IPS DF 19.7 (cell line): Measurements from ENCODE around the gene CDH5.
"Not testable (repeated sequence)": the region's sequence is repeated elsewhere in the genome, so short reads cannot be mapped to it uniquely, and the experiment has no call there.

Experiments
- DNase-seq: peaks from one replicate; pipeline ENCODE4 v3.0.0-alpha.2; 2013; ENCODE audit warnings: low read depth, low spot score

Gene CDH5

DNA sequence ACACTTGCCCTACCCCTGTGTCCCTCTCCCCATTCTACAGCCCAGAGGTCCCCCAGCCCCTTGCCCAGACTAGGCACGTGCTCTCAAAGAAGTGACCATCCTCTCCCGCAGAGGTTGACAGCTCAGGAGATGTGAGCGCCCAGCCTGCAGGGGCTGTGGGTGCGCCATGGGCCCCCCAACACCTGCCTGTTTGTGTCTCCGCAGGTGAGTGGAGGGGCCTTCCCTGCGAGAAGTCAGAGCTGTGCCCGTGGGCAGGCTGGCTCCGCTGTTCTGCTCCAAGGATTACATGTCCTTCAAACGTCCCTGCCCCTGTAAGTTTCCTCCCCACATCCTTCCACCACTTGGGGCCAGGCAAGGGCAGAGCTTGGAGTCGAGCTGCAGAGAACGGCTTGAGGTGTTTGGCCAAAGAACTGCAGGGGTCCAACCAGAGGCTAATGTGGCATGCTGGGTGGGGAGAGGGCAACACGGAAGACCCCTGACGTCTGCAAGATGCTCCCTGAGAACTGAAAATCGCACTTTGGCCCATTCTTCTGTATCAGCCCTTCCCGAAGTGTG, 71.0 kb downstream of the CDH5 start:
- no peak for DNase-seq

DNA sequence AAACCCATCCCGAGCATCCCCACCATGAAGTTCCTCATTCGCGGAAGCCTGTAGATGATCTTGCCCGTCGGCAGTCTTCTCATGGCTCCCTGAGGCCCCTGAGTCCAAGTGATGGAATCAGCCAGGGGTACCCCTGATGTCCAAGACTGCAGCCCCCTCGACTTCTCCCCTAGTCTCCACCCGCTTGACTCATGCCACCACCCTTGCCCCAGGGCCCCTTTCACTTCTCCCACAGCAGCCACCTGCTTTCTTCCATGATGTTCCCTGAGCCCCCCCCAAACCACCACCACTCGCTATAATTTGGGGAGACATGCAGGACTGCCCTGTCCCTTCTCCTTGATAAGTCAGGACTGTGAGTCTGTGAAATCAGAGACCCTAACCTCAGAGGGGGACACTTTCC, 72.0 kb downstream of the CDH5 start:
- no peak for DNase-seq

GRCh38 chr16:66439051-66439730, 72.7 kb downstream of the CDH5 start:
- DNase-seq: no peak

DNA sequence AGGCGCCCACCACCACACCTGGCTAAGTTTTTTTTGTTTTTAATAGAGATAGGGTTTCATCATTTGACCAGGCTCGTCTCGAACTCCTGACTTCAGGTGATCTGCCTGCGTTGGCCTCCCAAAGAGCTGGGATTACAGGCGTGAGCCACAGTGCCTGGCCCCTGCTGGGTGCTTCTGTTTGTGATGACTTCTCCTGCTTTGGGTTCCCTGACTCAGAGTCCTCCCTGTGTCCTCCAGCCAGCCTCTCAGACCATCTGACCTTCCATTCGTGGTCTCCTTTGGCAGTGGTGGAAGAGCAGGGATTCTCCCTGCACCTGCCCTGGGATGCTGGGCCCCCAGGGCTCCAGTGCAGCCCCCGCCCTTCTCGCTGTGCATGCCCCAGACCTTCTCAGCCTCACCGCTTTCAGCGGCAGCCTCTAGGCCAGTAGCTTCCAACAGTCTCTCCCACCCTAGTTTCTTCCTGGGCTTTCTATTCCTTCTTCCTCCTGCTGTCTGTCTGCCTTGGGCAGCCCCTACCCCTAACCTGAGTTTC, 73.8 kb downstream of the CDH5 start:
- DNase-seq: no peak

DNA sequence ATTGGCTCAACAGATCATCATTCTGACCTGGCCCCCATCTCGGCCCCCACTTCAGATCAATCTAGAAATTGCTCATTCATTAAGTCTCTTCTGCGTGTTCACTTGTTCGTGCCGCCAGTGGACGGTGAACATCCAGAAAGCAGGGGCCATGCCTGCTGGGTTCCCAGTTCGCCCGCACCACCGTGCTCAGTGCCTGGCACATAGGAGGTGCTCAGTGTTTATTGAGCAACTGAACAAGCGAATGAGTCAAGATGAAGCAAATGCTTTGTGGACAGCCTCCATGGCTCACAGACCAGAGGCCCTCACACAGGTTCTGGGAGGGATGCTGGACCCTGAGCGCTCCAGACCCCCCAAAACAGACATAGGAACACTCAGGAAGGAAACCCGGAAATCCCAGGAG, 74.5 kb downstream of the CDH5 start:
- no peak for DNase-seq

DNA sequence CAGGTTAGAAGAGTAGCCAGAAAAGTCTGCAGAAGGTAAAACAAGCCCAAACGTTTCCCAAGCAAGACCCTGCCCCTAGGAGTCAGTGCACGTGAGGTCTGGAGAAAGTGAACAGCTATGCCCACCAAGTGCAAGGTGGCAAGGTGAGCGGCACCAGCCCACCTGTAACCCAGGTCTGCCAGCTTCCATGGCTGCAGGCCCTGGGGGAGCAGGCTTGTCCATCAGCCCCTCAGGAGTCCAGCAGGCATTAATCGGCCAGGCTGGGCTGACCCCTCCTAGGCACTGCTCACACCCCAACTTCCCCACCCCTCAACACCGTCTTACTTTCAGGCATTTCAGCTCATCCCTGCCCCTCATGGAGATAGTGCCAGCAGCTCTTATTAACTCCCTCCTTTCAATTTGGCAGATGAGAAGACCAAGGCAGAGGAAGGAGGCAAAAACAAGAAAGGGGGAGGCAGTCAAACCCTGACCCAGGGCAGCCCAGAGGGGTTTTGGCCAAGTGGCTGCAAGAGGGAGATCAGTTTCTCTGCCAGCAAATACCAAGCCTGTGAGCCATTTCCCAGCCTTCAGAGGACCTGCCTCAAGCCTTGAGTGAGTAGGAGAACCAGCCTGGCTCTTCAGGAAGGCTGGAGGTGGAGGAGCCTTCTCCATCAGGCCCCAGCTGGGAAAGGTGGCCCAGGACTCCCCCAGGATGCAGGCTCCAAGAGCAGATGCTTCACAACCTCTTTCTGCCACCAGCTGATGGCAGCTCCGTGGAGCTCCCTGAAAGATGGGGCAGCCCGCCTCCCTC, 75.3 kb downstream of the CDH5 start:
- no peak for DNase-seq

GRCh38 chr16:66442502-66443268, 76.2 kb downstream of the CDH5 start:
- DNase-seq: no peak

DNA sequence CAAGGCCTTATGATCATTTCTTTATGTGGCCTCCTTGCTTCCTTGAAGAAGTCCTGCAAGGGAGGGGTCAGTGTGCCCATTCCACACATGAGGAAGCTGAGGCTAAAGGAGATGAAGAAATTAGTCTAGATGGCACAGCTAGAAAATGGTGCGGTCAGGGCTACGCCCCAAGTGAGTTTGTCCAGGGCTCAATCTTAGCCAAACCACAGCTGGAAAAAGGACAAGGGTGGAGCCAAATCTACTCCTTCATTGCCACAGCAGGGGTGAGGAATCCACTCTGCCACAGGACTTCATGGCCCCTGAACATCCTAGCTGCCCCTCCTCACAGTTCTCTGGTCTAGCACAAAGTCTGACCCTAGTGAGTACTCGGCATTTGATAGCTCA, 76.8 kb downstream of the CDH5 start:
- DNase-seq: no peak

- DNase-seq: no peak
Measured at GRCh38 chr16:66444049-66444481, 77.6 kb downstream of the CDH5 start.

DNA sequence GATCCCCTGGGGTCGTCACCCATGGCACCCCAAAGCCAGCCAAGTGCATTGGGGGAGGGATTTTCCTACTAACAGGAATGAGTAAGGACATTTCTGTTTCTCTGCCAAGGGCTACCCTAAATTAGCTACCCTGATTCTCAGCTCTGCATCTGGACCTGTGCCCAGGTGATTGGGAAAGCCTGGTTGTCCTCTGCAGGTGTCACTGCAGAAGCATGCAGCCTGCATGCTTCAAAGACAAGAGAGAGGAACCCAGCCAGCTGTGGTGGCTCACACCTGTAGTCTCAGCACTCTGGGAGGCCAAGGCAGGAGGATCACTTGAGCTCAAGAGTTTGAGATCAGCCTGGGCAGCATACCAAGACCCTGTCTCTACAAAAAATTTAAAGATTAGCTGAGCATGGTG, 80.2 kb downstream of the CDH5 start:
- DNase-seq: no peak

DNA sequence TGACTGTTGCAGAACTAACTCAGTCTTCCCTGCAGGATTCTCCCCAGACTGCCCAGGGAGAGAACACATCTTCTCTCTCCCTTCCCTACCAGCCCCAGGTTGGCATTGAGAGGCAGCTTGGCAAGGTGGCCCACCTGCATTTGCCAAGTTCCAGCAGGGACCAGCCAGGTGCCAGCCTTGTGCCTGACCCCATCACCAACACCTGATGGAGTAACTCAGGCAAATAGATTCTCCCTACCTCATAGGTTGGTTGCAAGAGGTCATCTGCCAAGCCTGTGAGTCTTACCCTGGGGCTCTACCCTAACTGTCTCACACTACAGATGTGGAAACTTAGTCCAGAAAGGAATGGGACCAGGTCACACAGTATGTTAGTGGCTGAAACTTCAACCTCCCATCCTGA, 81.0 kb downstream of the CDH5 start:
- DNase-seq: no peak

- DNase-seq: no peak
Measured at GRCh38 chr16:66451548-66451947, 85.1 kb downstream of the CDH5 start.

DNA sequence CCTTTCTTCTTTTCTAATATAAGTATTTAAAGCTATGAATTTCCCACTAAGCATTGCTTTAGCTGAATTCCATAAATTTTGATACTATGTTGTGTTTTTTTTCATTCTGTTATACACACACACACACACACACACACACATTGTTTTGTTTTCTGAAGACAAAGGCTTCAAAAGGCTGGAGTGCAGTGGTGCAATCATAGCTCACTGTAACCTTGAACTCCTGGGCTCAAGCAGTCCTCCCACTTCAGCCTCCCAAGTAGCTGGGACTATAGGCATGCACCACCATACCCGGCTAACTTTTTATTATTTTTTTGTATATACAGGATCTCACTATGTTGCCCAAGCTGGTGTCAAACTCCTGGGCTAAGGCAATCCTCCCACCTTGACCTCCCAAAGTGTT, 86.7 kb downstream of the CDH5 start:
- not testable (repeated sequence) for DNase-seq
